Fibroblast of lung (primary cell): ENCODE measurements around the gene PRDM13. TPM values are rescaled to one million over a fixed set of nuclear protein-coding genes. Genes with fewer than 3 reads are reported as not detected.

Experiments used
- DNase-seq, 2 donors: peaks; one replicate each; pipeline versions ENCODE4 v3.0.0 to v3.0.0-alpha.2; 2010; ENCODE audit warnings: low read depth in 2 of 2
- H2AFZ ChIP-seq: 2 replicates; pipeline ENCODE4 v1.5.1; 2012; ENCODE audit warnings: low read length, control low read depth, inconsistent platforms
- H3K27ac ChIP-seq: 2 replicates; pipeline ENCODE4 v1.5.1; 2011; ENCODE audit warnings: low read length, control low read depth; ENCODE audit not compliant: insufficient read depth
- H3K27me3 ChIP-seq: 2 replicates; pipeline ENCODE4 v1.5.1; 2011; ENCODE audit warnings: mild to moderate bottlenecking, low read length; ENCODE audit not compliant: control insufficient read depth, insufficient read depth
- H3K36me3 ChIP-seq: 2 replicates; pipeline ENCODE4 v1.5.1; 2011; ENCODE audit warnings: low read length; ENCODE audit not compliant: control insufficient read depth, insufficient read depth
- H3K4me1 ChIP-seq: 2 replicates; pipeline ENCODE4 v1.5.1; 2011; ENCODE audit warnings: low read length; ENCODE audit not compliant: control insufficient read depth, insufficient read depth; ENCODE audit errors: extremely low read depth
- H3K4me2 ChIP-seq: 2 replicates; pipeline ENCODE4 v1.5.1; 2011; ENCODE audit warnings: low read length, control low read depth; ENCODE audit not compliant: insufficient read depth; ENCODE audit errors: extremely low read depth
- H3K4me3 ChIP-seq, 4 experiments: fragments of 200-600 bp in 1 of 4; sonication (generic) in 1 of 4; replicated peaks in 1 of 4; 2 replicates each; pipeline ENCODE4 v1.5.1; 2011 to 2016; ENCODE audit warnings: low read length in 4 of 4, low read depth in 3 of 4, mild to moderate bottlenecking in 3 of 4, control low read depth in 2 of 4, inconsistent platforms in 1 of 4, mixed read lengths in 1 of 4; ENCODE audit not compliant: insufficient read depth in 1 of 4; ENCODE audit errors: control extremely low read depth in 1 of 4
- H3K79me2 ChIP-seq: 2 replicates; pipeline ENCODE4 v1.5.1; 2012; ENCODE audit warnings: mild to moderate bottlenecking, low read length, inconsistent platforms; ENCODE audit not compliant: control insufficient read depth, insufficient read depth
- H3K9ac ChIP-seq: 2 replicates; pipeline ENCODE4 v1.5.1; 2011; ENCODE audit warnings: mild to moderate bottlenecking, low read length, control low read depth; ENCODE audit not compliant: insufficient read depth
- H3K9me3 ChIP-seq: 2 replicates; pipeline ENCODE4 v1.5.1; 2012; ENCODE audit warnings: low read depth, low read length; ENCODE audit not compliant: control insufficient read depth, insufficient read depth
- H4K20me1 ChIP-seq: 2 replicates; pipeline ENCODE4 v1.5.1; 2011; ENCODE audit warnings: low read length; ENCODE audit not compliant: control insufficient read depth, insufficient read depth; ENCODE audit errors: extremely low read depth
- EZH2 ChIP-seq: IDR thresholded peaks from 2 replicates; pipeline ENCODE4 v1.5.1; 2012; ENCODE audit warnings: low read length, control low read depth, mild to moderate bottlenecking; ENCODE audit errors: missing control alignments
- polyA plus RNA-seq, 2 donors: library from polyadenylated mRNA; depleted of rRNA in 1 of 2; stranded (reverse) in 1 of 2; unstranded in 1 of 2; fragments of >200 nt; gene quantifications; 2 replicates each; pipeline ENCODE4 v1.2.1, GENCODE V29; 2011 to 2012; ENCODE audit warnings: missing spikeins in 1 of 2
- total RNA-seq: library from RNA; depleted of rRNA; stranded (reverse); fragments of >200 nt; gene quantifications from 2 replicates; pipeline ENCODE4 v1.2.1, GENCODE V29; 2014
- TF ChIP-seq, protein P1 (sequence below), 2 donors: IDR thresholded peaks in 1 of 2; conservative IDR thresholded peaks in 1 of 2; 1 replicate in 1 of 2; 2 replicates in 1 of 2; pipeline ENCODE4 v1.5.1; 2011 to 2012; ENCODE audit warnings: low read length in 2 of 2, control low read depth in 1 of 2, inconsistent platforms in 1 of 2, low read depth in 1 of 2, mild to moderate bottlenecking in 1 of 2

The PRDM13 gene
- total and polyA plus RNA-seq, 2 donors (not counting 1 experiment from before 2014, with no cell fraction given), result not detected

DNA sequence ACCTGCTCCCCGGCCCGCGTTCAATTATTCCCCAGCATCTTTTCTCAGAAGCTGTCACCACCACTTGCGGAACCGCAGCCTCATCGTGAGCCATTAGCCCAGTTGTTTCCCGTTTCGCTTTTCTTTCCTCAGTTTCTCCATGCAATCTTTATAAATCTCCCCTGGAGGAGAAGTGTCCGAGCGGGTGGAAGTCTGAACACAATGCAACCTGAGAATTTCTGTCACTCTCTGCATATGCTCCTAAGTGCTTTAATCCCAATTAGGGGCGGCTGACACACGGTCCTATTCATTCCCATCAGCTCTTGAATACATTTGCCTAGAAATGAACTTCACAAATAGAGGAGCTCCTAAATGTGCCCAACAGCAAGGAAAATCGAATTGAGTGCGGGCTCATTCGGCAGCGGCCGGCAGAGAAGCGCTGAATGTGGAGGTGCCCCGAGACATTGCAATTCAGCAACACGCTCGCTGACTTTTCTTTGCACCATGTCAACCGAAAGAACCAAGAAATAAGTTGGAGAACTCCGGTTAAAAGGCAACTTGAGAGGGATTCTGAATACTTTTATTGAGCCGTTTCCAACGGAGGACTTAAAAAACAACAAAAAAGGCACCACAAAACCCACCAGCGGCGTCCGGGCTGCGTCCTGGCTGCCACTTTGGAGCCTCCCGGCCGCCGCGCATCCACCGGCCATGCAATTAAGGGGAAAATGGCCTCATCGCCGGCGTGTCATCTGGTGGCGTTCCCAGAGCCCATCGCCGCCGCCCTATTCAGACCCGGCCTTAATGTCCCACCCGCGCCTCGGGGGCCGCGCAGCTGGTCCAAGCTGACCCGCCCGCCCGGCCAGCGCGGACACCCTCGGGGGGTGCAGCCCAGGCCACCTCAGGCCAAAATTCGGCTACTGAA, 3.9 kb upstream of the PRDM13 start:
- H2AFZ ChIP-seq, result no peak overlapping the region
- H3K4me3 ChIP-seq, result peak overlapping the region in 2 of 4 experiments; percentile 17 to 47
- no peaks in the 10 kb centered on the region for H3K79me2 ChIP-seq
- no peaks in the 10 kb centered on the region for H3K4me1 ChIP-seq
- peaks cover 70% of the 10 kb centered on the region for H3K27me3 ChIP-seq
- no peak overlapping the region for H3K9ac ChIP-seq
- no peaks in the 10 kb centered on the region for H4K20me1 ChIP-seq
- DNase-seq, result no peak
- no peaks in the 10 kb centered on the region for H3K9me3 ChIP-seq
- H3K4me2 ChIP-seq, result peak overlapping the region; percentile 8
- TF ChIP-seq, protein P1, sequence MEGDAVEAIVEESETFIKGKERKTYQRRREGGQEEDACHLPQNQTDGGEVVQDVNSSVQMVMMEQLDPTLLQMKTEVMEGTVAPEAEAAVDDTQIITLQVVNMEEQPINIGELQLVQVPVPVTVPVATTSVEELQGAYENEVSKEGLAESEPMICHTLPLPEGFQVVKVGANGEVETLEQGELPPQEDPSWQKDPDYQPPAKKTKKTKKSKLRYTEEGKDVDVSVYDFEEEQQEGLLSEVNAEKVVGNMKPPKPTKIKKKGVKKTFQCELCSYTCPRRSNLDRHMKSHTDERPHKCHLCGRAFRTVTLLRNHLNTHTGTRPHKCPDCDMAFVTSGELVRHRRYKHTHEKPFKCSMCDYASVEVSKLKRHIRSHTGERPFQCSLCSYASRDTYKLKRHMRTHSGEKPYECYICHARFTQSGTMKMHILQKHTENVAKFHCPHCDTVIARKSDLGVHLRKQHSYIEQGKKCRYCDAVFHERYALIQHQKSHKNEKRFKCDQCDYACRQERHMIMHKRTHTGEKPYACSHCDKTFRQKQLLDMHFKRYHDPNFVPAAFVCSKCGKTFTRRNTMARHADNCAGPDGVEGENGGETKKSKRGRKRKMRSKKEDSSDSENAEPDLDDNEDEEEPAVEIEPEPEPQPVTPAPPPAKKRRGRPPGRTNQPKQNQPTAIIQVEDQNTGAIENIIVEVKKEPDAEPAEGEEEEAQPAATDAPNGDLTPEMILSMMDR (conservative IDR thresholded peaks at IDR 0.05 in 1 of 2, IDR thresholded peaks at IDR 0.05 in 1 of 2; ENCODE audit: low read depth in 1 of 2, low read length in 2 of 2), result no peak
- no peak for TF ChIP-seq EZH2
- no peak overlapping the region for H3K27ac ChIP-seq
- no peaks in the 10 kb centered on the region for H3K36me3 ChIP-seq

DNA sequence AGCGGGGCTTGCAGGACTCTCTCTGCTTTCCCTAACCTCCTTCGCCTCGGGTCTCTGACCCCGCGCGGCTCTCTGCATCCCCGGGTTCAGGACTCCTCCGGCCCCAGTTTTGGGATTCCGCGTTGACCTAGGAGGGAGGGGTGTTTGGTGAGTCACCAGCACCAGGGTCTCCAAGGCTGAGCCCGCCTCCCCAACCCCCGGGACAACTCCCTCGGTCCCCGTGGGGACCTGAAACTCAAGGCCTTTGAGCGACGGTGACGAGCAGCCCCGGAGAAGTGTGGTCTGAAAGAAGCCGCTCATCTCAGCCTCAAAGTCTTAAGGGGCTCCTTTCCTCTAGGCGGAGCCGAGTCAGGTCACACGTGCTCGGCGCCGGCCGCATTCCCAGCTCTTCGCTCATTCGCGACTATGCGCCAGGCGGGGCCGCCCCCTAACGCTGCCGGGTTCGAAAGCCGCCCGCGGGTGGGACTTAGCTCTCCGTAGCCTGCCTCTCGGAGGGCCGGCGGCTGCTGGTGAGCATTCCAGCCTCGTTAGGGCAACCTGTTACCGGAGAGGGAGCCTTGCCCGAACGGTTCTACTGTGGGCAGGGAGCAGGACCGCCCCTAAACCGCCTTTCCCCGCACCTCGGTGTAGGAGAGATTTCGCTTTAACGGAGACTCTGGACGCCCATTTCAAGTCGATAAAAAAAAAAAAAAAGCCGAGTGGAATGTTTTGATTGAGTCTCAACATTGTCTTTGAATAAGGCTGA, 3.0 kb upstream of the PRDM13 start:
- peaks cover 78% of the 10 kb centered on the region for H3K27me3 ChIP-seq
- H3K4me2 ChIP-seq, result peak overlapping the region; percentile 68
- H3K4me1 ChIP-seq, result no peaks in the 10 kb centered on the region
- H4K20me1 ChIP-seq, result no peaks in the 10 kb centered on the region
- no peak overlapping the region for H3K9ac ChIP-seq
- H3K27ac ChIP-seq, result no peak overlapping the region
- DNase-seq, result peak in 1 of 2 donors; percentile 27
- peak overlapping the region in 3 of 4 experiments; percentile 11 to 47 (median 33) for H3K4me3 ChIP-seq
- no peaks in the 10 kb centered on the region for H3K9me3 ChIP-seq
- H3K79me2 ChIP-seq, result no peaks in the 10 kb centered on the region
- peak overlapping the region; percentile 16 for H2AFZ ChIP-seq
- H3K36me3 ChIP-seq, result no peaks in the 10 kb centered on the region
- TF ChIP-seq, protein P1 (conservative IDR thresholded peaks at IDR 0.05 in 1 of 2, IDR thresholded peaks at IDR 0.05 in 1 of 2; ENCODE audit: low read depth in 1 of 2, low read length in 2 of 2), result no peak
- TF ChIP-seq EZH2, result peak; percentile 79
